Stimulated activated CD4-positive, alpha-beta T cell treated with anti-CD3 and anti-CD28 coated beads, Interleukin-15, amount 100 ng/mL, for 1 hour (primary cell): ENCODE measurements around the gene TNK2.

Source experiments
- DNase-seq, 2 donors: peaks; one replicate each; pipeline ENCODE4 v3.0.0-alpha.2; 2020; ENCODE audit warnings: low read depth in 1 of 2, low spot score in 1 of 2

The TNK2 gene

GRCh38 chr3:195886181-195887141 is 21.9 kb downstream of the TNK2 start:
- DNase-seq: no peak

- no peak for DNase-seq
Observed at GRCh38 chr3:195885036-195885891, 23.1 kb downstream of the TNK2 start.

- no peak for DNase-seq
Observed at GRCh38 chr3:195884691-195885035, 23.7 kb downstream of the TNK2 start.

- no peak for DNase-seq
Observed at GRCh38 chr3:195883801-195884200, 24.6 kb downstream of the TNK2 start.

- no peak for DNase-seq
Observed at GRCh38 chr3:195883160-195883559, 25.2 kb downstream of the TNK2 start.

GRCh38 chr3:195882002-195882441 is 26.3 kb downstream of the TNK2 start:
- no peak for DNase-seq

- no peak for DNase-seq
Observed at GRCh38 chr3:195881276-195881988, 26.9 kb downstream of the TNK2 start.

- DNase-seq: no peak
Observed at GRCh38 chr3:195880037-195880431, 28.3 kb downstream of the TNK2 start.

GRCh38 chr3:195879416-195880036 is 28.8 kb downstream of the TNK2 start:
- no peak for DNase-seq

GRCh38 chr3:195878424-195879274 is 29.7 kb downstream of the TNK2 start:
- no peak for DNase-seq

- no peak for DNase-seq
Observed at GRCh38 chr3:195877767-195878423, 30.5 kb downstream of the TNK2 start.

GRCh38 chr3:195877136-195877715 is 31.1 kb downstream of the TNK2 start:
- DNase-seq: no peak

- no peak for DNase-seq
Observed at GRCh38 chr3:195876297-195877064, 31.9 kb downstream of the TNK2 start.

GRCh38 chr3:195875482-195876236 is 32.7 kb downstream of the TNK2 start:
- DNase-seq: no peak

- DNase-seq: no peak
Observed at GRCh38 chr3:195873971-195874370, 34.4 kb downstream of the TNK2 start.

- no peak for DNase-seq
Observed at GRCh38 chr3:195873281-195873887, 35.0 kb downstream of the TNK2 start.

- DNase-seq: no peak
Observed at GRCh38 chr3:195872800-195873199, 35.6 kb downstream of the TNK2 start.
